NCI-H510A treated with DMSO at 0.1 percent for 48 hours (cell line): ENCODE measurements around the gene APH1B.
A peak's percentile ranks its signal among the peaks of the same experiment; 100 is the strongest.
"Not testable (repeated sequence)": the region's sequence is repeated elsewhere in the genome, so short reads cannot be mapped to it uniquely, and the experiment has no call there.

Source experiments
- DNase-seq: peaks from one replicate; lab custom pipeline; 2025; lab: John Stamatoyannopoulos, UW

The APH1B gene

GRCh38 chr15:63331456-63331855 lies 54.1 kb downstream of the APH1B start:
- DNase-seq, result no peak

DNA sequence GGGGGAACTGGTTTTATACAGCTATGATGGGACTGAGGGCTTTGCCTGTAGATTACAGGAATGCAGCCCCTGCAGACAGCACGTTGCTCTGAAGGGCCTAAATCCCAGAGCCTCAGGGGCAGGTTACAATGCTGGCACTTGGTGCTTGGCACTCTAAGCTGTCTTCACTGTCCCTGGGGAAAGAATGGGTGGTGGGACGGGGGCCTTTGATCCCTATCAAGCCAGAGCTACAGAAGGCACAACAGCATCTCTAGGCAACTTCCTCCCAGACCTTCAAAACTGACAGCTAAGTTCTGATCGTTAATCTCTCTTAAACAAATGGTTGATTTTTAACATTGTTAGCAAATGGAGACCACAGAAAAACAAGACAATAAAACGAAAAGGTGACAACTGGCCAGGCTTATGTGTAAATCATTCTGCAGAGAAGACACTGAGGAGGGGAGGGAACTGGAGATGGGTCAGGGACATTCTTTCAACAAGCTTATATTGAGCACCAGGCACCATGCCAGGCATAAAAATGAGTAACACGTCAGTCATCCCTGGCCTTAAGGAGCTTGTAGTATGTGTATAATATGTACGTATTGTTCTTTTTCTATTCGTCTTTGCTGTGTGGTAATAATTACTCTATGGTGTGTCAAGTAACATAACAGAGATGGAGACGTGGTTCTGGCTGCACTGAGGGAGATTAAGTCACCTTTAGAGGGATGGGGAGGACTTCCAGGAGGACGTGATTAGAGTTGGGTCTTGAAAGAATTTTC lies 55.1 kb downstream of the APH1B start:
- no peak for DNase-seq

DNA sequence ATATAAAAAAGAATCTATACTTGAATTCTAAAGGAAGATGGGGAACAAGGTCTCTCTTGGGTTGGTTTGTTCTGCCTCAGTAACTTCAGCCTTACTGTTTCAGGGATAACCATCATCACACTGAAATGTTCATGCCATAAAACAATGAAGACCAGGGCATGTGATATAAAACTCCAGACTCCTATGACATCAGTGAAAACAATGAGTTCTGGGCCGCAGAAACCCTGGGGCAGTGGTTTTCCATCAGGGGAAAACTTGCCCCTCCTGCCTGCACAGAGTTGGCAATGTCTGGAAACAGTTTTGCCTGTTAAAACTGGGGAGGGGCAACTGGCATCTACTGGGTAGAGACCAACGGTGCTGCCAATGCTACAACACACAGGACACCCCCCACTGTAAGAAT lies 57.4 kb downstream of the APH1B start:
- no peak for DNase-seq

DNA sequence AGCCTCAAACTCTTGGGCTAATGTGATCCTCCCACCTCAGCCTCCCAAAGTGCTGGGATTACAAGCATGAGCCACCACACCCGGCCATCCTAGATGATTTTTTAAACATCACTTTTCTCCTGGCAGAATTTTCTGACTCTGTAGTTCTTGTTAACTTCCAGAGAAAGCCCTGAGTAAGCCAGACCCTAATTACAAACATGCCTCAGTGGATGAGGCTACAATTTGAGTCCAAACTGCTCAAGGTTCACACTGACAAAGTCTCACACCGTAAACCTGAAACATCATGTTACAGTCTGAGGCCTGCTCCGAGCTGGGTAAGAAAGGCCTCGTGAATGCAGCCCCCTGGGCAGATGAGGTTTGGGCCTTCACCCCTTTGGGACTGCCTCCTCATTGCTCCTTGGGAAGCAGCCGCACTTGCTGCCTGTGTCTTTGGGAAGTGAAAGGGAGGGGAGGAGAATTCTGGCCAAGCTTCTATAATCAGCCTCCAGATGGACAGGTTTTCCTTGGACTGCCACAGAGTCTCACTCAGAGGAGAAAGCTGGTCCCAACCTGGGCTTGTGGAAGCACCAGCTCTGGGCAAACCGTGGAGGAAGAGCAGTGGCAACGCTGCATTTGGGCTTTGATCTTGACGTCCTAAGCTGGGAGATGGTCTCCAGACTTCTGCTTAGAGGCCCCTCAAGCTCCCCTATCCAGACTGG lies 58.3 kb downstream of the APH1B start:
- DNase-seq, result no peak

- no peak for DNase-seq
These were observed 59.6 kb downstream of the APH1B start for GRCh38 chr15:63337046-63337445.

GRCh38 chr15:63338170-63338569 lies 60.8 kb downstream of the APH1B start:
- DNase-seq, result no peak

DNA sequence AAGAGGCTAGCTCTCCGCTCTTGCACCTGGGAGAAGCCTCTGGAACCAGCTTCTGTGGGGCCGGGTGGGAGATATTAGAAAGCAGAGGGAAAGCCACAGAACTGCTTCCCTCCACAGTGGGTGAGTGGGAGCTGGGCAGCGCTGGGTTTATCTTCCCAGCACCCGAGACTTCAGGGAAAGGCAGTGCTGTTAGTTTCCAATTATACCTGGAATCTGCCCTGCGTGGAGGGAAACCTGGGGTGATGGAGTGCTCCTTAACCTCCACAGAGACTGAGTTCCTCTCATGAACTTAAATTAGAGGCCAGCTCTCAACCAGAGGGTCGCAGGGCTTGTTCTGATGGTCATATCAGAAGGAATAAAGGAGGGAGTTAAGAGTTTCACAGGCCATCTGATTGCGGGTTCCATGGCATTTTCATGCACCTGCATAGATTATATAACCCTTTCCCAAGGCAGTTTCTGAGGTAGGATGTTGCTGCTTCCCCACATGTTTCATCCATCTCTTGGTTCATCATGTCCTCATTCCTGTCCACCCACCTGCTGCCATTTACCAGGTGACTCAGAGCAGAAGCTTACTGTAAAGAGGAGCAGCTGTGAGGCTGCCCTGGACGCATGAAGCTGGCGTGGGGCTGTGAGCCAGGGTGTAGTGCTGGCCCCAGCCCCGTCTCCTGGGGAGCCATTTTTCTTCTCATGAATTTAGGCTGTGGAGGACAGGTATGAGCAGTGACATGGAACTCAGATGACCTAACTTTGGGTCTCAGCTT lies 61.8 kb downstream of the APH1B start:
- peak; percentile 16 for DNase-seq

GRCh38 chr15:63339836-63340235 lies 62.4 kb downstream of the APH1B start:
- DNase-seq, result no peak

DNA sequence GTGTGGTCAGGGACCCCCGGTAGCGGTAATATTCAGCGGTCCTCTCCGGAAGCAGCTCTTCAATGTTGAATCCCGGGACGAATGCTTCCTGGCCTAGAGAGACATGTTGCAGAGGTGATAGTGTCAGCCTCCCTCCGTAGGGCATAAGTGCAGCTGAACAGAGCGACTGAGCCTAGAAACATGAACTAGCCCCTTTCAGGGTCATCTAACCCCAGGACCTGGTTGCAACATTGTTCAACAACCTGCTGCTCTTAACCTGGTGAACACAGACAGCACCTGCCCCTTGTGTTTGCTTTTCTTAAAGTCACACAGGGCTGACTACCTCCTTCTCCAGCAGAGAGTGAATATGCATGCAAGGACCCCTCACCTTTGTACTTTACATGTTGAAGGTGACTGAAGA lies 62.9 kb downstream of the APH1B start:
- DNase-seq, result peak; percentile 39

DNA sequence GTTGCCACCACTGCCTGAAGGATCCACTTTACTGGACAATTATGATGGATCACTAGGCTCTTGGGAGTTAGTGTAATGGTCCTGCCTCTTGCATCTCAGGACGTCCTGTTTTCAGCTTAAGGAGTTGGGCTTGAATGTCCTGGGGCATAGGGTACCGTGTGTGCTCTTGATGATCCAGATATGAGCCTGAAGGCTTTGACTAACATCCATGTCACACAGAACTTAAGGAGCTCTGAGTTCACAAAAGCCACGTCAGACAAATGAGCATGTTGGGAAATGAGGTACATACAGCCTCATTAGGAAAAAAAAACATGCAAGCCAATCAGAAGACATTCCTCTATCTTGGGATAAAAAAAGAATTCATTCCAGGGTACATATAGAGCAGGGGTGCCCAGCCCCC lies 63.5 kb downstream of the APH1B start:
- no peak for DNase-seq

DNA sequence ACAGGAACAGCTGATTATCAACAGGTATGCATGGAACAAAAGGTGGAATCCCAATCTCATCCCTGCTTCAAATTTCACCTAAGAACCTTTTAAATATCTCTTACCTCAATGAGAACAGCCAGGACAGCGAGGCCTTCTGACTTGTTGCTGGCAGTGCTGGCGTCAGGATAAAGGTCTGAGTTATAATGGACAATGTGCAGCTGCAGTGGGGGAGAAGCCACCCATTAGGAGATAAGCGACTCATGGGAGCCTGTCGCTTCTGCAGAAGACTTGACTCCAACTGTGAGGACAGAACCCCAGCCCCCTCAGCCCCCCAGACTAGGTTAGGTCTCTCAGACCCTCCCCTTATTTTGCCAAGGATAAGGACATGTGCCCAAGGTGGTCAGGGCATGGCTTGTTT lies 64.5 kb downstream of the APH1B start:
- DNase-seq, result no peak

DNA sequence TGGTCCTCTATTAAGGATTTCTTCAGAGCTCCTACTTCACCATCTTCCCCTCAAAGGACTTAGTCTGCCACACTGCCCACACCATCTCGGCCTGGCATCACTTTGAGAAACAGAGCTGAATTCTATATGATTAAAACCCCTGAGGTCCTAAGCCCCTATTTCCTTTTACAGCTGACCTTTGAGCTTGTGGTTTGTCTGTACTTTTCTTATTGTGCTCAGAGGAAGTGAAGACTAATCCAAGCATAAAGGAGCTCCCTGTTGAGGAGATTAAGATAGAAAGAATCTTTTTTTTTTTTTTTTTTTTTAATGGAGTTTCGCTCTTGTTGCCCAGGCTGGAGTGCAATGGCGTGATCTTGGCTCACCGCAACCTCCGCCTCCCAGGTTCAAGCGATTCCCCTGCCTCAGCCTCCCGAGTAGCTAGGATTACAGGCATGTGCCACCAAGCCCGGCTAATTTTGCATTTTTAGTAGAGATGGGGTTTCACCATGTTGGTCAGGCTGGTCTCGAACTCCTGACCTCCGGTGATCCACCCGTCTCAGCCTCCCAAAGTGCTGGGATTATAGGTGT lies 65.7 kb downstream of the APH1B start:
- not testable (repeated sequence) for DNase-seq

DNA sequence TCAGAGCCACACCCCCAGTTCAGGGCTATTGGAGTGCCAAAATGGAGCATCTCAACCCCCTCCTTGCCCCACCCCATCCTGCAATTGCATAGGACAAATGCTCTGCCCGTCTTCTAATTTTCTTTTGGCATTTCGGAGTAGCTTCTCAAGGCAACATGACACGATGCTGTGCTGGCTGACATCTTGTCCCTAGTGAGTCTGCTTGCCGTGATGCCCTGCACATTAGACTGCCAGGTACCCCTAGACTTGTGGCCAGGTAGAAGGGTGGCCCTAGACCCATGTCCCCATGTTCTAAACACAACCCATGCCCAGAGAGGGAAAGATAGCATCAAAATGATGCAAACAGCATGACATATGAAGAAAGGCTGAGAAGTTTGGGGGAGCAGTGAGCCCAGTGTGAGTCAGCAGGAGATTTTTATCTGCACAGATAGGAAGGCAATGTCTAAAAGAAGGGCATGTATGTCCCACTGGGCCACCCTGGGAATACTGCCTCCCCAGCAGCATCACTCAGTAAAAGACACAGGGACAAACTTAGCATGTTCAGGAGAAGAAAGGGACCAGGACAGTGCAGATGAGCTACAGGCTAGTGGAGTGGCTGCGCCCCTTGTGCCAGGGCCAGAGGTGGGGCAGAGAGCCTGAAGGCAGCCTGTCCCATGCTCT lies 67.5 kb downstream of the APH1B start:
- no peak for DNase-seq

GRCh38 chr15:63345391-63345752 lies 68.0 kb downstream of the APH1B start:
- peak; percentile 16 for DNase-seq

DNA sequence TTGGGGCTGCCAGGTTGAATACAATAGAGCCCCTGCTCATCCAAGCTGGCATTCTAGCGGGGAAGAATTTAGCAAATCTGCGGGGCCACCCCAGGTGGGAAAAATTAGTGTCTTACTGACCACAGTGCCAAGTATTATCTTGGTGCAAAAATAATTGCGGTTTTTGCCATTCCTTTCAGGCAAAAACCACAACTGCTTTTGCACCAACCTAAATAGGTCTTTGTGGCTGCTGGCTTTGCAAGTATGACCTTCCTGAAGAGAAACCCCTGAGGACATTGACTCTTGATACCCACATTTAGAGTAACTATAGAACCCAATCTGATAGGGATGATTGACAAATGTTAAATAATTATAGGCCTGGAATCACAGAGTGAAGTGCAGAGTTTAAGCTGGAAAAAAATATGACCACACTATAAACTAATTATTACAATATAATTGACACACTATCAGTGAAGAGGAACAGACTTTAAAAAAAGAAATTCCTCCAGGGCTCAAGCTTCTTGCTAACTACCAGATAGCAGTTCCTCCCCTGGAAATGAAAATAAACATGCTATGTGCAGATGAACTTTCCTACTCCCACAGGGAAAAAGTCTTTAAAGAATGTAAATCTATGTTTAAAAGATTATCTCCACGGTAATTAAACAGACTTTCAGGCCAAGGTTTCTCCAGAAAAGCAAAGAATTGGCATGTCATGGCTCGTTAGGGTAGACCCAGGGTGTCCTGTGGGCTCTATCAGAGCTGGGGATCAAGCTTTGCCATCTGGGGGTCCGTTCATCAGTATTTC lies 69.9 kb downstream of the APH1B start:
- DNase-seq, result no peak

- DNase-seq, result no peak
These were observed 71.0 kb downstream of the APH1B start for GRCh38 chr15:63348392-63348791.

- DNase-seq, result no peak
These were observed 71.8 kb downstream of the APH1B start for GRCh38 chr15:63349156-63349555.

GRCh38 chr15:63349621-63350020 lies 72.2 kb downstream of the APH1B start:
- no peak for DNase-seq

GRCh38 chr15:63350178-63350621 lies 72.8 kb downstream of the APH1B start:
- DNase-seq, result no peak

- no peak for DNase-seq
These were observed 73.8 kb downstream of the APH1B start for GRCh38 chr15:63351170-63351569.

DNA sequence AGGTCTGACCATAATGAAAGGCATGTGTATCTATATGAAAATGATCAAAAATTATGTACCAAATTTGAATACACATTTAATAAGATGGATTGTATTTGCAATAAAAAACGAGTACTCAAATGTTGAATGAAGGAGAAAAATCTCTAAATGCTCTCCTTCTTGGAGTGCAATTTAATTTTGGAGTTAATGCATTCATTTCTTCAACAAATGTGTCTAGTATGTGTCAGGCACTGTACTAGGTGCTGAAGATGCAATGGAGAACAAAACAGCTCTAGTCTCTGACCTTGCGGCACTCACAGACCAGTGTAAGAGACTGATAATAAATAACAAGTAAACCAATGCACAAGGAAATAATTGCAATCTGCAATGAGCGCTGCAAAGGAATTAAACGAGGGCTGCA lies 75.4 kb downstream of the APH1B start:
- DNase-seq, result no peak
